SU-DHL-6 (cell line): ENCODE data around the gene CTRB2.
"Not testable (repeated sequence)": the region's sequence is repeated elsewhere in the genome, so short reads cannot be mapped to it uniquely, and the experiment has no call there.

Experiments
- H2AFZ ChIP-seq: fragments of 200-600 bp; sonication (generic); 2 replicates; pipeline ENCODE4 v1.6.1; 2014; ENCODE audit warnings: low read depth, mild to moderate bottlenecking, moderate library complexity, mixed read lengths, antibody characterized with exemption, low read length; ENCODE audit not compliant: severe bottlenecking
- H3F3A ChIP-seq: fragments of 200-600 bp; shearing (Covaris generic); 2 replicates; pipeline ENCODE4 v1.6.0; 2016; ENCODE audit warnings: antibody characterized with exemption, mild to moderate bottlenecking; ENCODE audit not compliant: insufficient read depth
- H3K27ac ChIP-seq: fragments of 200-600 bp; sonication (generic); 2 replicates; pipeline ENCODE4 v1.5.1; 2016; ENCODE audit warnings: low read depth, mild to moderate bottlenecking, low read length, moderate library complexity, mixed read lengths
- H3K27me3 ChIP-seq: fragments of 200-600 bp; sonication (generic), shearing (Covaris generic); 2 replicates; pipeline ENCODE4 v1.6.0; 2014; ENCODE audit warnings: mild to moderate bottlenecking, low read length
- H3K36me3 ChIP-seq: fragments of 200-600 bp; sonication (generic); 2 replicates; pipeline ENCODE4 v1.6.1; 2014; ENCODE audit warnings: mild to moderate bottlenecking, low read length, mixed read lengths
- H3K4me2 ChIP-seq: fragments of 300-600, 200-600 bp; shearing (Covaris generic), sonication (generic); 2 replicates; pipeline ENCODE4 v1.6.0; 2014; ENCODE audit warnings: low read length, low read depth, mild to moderate bottlenecking; ENCODE audit not compliant: poor library complexity, severe bottlenecking
- H3K4me3 ChIP-seq: fragments of 200-600 bp; sonication (generic); 2 replicates; pipeline ENCODE4 v1.5.1; 2014; ENCODE audit warnings: antibody characterized with exemption, low read length, mild to moderate bottlenecking, mixed read lengths; ENCODE audit not compliant: insufficient read depth, poor library complexity, severe bottlenecking
- H3K79me2 ChIP-seq: fragments of 200-600 bp; sonication (generic); 2 replicates; pipeline ENCODE4 v1.6.1; 2014; ENCODE audit warnings: mild to moderate bottlenecking, low read length, moderate library complexity; ENCODE audit not compliant: insufficient read depth
- H3K9ac ChIP-seq: fragments of 200-600 bp; sonication (generic); 2 replicates; pipeline ENCODE4 v1.7.0; 2014; ENCODE audit warnings: mild to moderate bottlenecking, low read length
- H3K9me2 ChIP-seq: fragments of 200-600 bp; sonication (generic); replicated peaks from 2 replicates; pipeline ENCODE4 v1.6.1; 2014; ENCODE audit warnings: low read length; ENCODE audit not compliant: insufficient read depth
- H3K9me3 ChIP-seq: fragments of 200-600 bp; sonication (generic); 2 replicates; pipeline ENCODE4 v1.6.1; 2014; ENCODE audit warnings: low read length, mixed read lengths; ENCODE audit not compliant: insufficient read depth
- H4K20me1 ChIP-seq: fragments of 200-600 bp; sonication (generic); 2 replicates; pipeline ENCODE4 v1.6.1; 2014; ENCODE audit warnings: low read depth, mild to moderate bottlenecking, antibody characterized with exemption, low read length, moderate library complexity, mixed read lengths
- CTCF ChIP-seq: fragments of 200-600 bp; sonication (generic); IDR thresholded peaks from one replicate; pipeline ENCODE4 v1.5.1; 2017; ENCODE audit warnings: antibody characterized with exemption, mild to moderate bottlenecking, low read length, moderate library complexity; ENCODE audit not compliant: insufficient read depth, poor library complexity, severe bottlenecking
- EZH2phosphoT487 ChIP-seq: fragments of 200-600 bp; sonication (generic), shearing (Covaris generic); conservative IDR thresholded peaks from 2 replicates; pipeline ENCODE4 v1.6.1; 2018; ENCODE audit warnings: mild to moderate bottlenecking, antibody characterized with exemption, low read length, moderate library complexity, mixed read lengths

Gene CTRB2

GRCh38 chr16:75225678-75226515, 18.9 kb upstream of the CTRB2 start:
- Histone ChIP-seq H2AFZ (no peak overlapping the region), H3K27ac (no peak overlapping the region), H3K4me2 (no peak overlapping the region), H3F3A (no peaks in the 10 kb centered on the region), H3K36me3 (no peaks in the 10 kb centered on the region), H3K27me3 (no peaks in the 10 kb centered on the region), H3K9ac (no peak overlapping the region), H3K9me2 (no peaks in the 10 kb centered on the region), H3K4me3 (no peak overlapping the region), H3K9me3 (no peaks in the 10 kb centered on the region), H4K20me1 (no peaks in the 10 kb centered on the region), H3K79me2 (no peaks in the 10 kb centered on the region)
- no peak for TF ChIP-seq CTCF
- no peak for TF ChIP-seq EZH2phosphoT487

- H3K36me3 ChIP-seq, result no peaks in the 10 kb centered on the region
- H3K9me3 ChIP-seq, result no peaks in the 10 kb centered on the region
- no peak overlapping the region for H3K4me3 ChIP-seq
- no peaks in the 10 kb centered on the region for H3K27me3 ChIP-seq
- H3K27ac ChIP-seq, result no peak overlapping the region
- no peak for TF ChIP-seq EZH2phosphoT487
- TF ChIP-seq CTCF, result no peak
- no peak overlapping the region for H3K9ac ChIP-seq
- no peaks in the 10 kb centered on the region for H3F3A ChIP-seq
- H4K20me1 ChIP-seq, result no peaks in the 10 kb centered on the region
- no peaks in the 10 kb centered on the region for H3K79me2 ChIP-seq
- no peak overlapping the region for H3K4me2 ChIP-seq
- H3K9me2 ChIP-seq, result no peaks in the 10 kb centered on the region
- no peak overlapping the region for H2AFZ ChIP-seq
These were observed 18.1 kb upstream of the CTRB2 start for GRCh38 chr16:75225092-75225491.

- Histone ChIP-seq H3F3A (no peaks in the 10 kb centered on the region), H2AFZ (no peak overlapping the region), H3K27me3 (no peaks in the 10 kb centered on the region), H3K4me3 (no peak overlapping the region), H3K9ac (no peak overlapping the region), H4K20me1 (no peaks in the 10 kb centered on the region), H3K9me2 (no peaks in the 10 kb centered on the region), H3K36me3 (no peaks in the 10 kb centered on the region), H3K27ac (no peak overlapping the region), H3K79me2 (no peaks in the 10 kb centered on the region), H3K4me2 (no peak overlapping the region), H3K9me3 (no peaks in the 10 kb centered on the region)
- TF ChIP-seq CTCF, result no peak
These were observed 17.5 kb upstream of the CTRB2 start for GRCh38 chr16:75224306-75225082.

- H3K9me3 ChIP-seq, H2AFZ ChIP-seq, H3K4me2 ChIP-seq, H3K9ac ChIP-seq, H3K9me2 ChIP-seq, H3K27ac ChIP-seq, H3F3A ChIP-seq, H3K27me3 ChIP-seq, H4K20me1 ChIP-seq, H3K36me3 ChIP-seq, H3K79me2 ChIP-seq, H3K4me3 ChIP-seq: not testable (repeated sequence)
These were observed 16.2 kb upstream of the CTRB2 start for GRCh38 chr16:75223129-75223528.
